CD4-positive, CD25-positive, alpha-beta regulatory T cell (primary cell): Measurements from ENCODE around the gene POLDIP2. TPM values are rescaled to one million over a fixed set of nuclear protein-coding genes. Genes with fewer than 3 reads are reported as not detected.

Source experiments
- ATAC-seq, 2 donors: fragments of 150-1000 bp; cut with Tn5 transposase; one replicate each; pipeline ENCODE4 v1.10.0; 2021; ENCODE audit warnings: low read depth in 2 of 2, moderate number of reproducible peaks in 2 of 2, moderate library complexity in 1 of 2
- DNase-seq, 3 donors: peaks; one replicate each; pipeline versions ENCODE4 v3.0.0 to v3.0.0-alpha.2; 2012 to 2022; ENCODE audit warnings: mixed read lengths in 1 of 3
- H3K27ac ChIP-seq: one replicate; pipeline ENCODE4 v1.7.0; 2013; ENCODE audit warnings: mild to moderate bottlenecking, low read length; ENCODE audit not compliant: insufficient read depth, poor library complexity, severe bottlenecking
- H3K27me3 ChIP-seq: one replicate; pipeline ENCODE4 v1.7.0; 2013; ENCODE audit warnings: low read length; ENCODE audit not compliant: control insufficient read depth, insufficient read depth
- H3K36me3 ChIP-seq: one replicate; pipeline ENCODE4 v1.7.0; 2013; ENCODE audit warnings: mild to moderate bottlenecking, low read length, moderate library complexity; ENCODE audit not compliant: control insufficient read depth, insufficient read depth
- H3K4me1 ChIP-seq: 2 replicates; pipeline ENCODE4 v1.7.0; 2013; ENCODE audit warnings: mild to moderate bottlenecking, low read length; ENCODE audit not compliant: insufficient read depth, control insufficient read depth, poor library complexity, severe bottlenecking
- H3K4me3 ChIP-seq: one replicate; pipeline ENCODE4 v1.7.0; 2013; ENCODE audit warnings: low read depth, mild to moderate bottlenecking, low read length, moderate library complexity
- H3K9me3 ChIP-seq, 2 experiments: 1 replicate in 1 of 2; 2 replicates in 1 of 2; pipeline ENCODE4 v1.7.0; 2013; ENCODE audit warnings: low read length in 2 of 2, mild to moderate bottlenecking in 1 of 2, moderate library complexity in 1 of 2; ENCODE audit not compliant: control insufficient read depth in 2 of 2
- H3K27ac Mint-ChIP-seq, 3 donors: one replicate each; pipeline ENCODE4 v1.8.0; 2020 to 2022; ENCODE audit warnings: mild to moderate bottlenecking in 3 of 3, mixed read lengths in 3 of 3, moderate library complexity in 2 of 3
- H3K27me3 Mint-ChIP-seq: one replicate; pipeline ENCODE4 v1.8.0; 2022; ENCODE audit warnings: mild to moderate bottlenecking, mixed read lengths
- H3K36me3 Mint-ChIP-seq: one replicate; pipeline ENCODE4 v1.8.0; 2020; ENCODE audit warnings: mixed read lengths
- H3K4me1 Mint-ChIP-seq, 4 donors: one replicate each; pipeline ENCODE4 v1.8.0; 2020 to 2022; ENCODE audit warnings: mixed read lengths in 4 of 4, mild to moderate bottlenecking in 1 of 4
- H3K4me3 Mint-ChIP-seq, 4 donors: one replicate each; pipeline ENCODE4 v1.8.0; 2020 to 2022; ENCODE audit warnings: mild to moderate bottlenecking in 4 of 4, mixed read lengths in 4 of 4, moderate library complexity in 3 of 4
- H3K9me3 Mint-ChIP-seq, 7 donors: one replicate each; pipeline ENCODE4 v1.8.0; 2020 to 2022; ENCODE audit warnings: mixed read lengths in 7 of 7, mild to moderate bottlenecking in 3 of 7, moderate library complexity in 2 of 7
- polyA plus RNA-seq, 4 donors: library from polyadenylated mRNA; unstranded; fragments of 300-500 nt; fragmentation: Illumina TruSeq; gene quantifications; one replicate each; pipeline ENCODE4 v1.2.3, GENCODE V29; 2021
- total RNA-seq: library from RNA; stranded (reverse); gene quantifications from one replicate; pipeline ENCODE4 v1.2.3, GENCODE V29; 2022

POLDIP2 gene
- total and polyA plus RNA-seq, 5 donors from 2014 or later, result 29.4 to 88.5 (median 74.0) TPM

DNA sequence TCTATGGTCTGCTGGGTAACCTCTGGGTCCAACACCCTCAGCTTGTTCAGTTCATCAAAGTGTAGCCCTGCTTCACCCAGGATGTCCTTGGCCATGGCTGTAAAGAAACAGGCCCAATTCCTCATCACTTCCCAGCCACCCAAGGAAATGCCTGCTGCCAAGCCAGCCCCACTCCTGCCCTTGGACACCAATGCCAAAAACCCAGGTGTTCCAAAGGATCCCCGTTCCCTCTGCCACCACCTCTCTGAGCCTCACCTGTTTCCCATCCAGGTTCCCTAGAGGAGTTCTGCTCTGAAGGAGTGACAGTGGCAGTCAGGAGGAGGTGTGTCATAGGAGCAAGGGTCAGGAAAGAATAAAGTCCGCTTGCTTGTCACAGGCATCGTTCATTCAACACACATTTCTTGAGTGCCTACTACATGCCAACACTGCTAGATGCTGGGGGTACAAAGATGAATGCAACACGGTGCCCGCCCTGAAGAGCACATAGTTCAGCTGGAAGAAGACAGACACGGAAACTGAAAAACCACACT is 25.4 kb downstream of the POLDIP2 start:
- Histone ChIP-seq H3K4me1 (peaks cover 25% of the 10 kb centered on the region), H3K9me3 (no peaks in the 10 kb centered on the region), H3K27me3 (no peaks in the 10 kb centered on the region), H3K36me3 (peaks cover 36% of the 10 kb centered on the region), H3K27ac (no peak overlapping the region), H3K4me3 (no peak overlapping the region)
- ATAC-seq, result no peak
- H3K36me3 Mint-ChIP-seq, result peaks cover 19% of the 10 kb centered on the region
- peak overlapping the region in 2 of 3 donors; percentile 3 to 60 for H3K27ac Mint-ChIP-seq
- H3K27me3 Mint-ChIP-seq, result no peaks in the 10 kb centered on the region
- peak overlapping the region in 1 of 4 donors; percentile 67 for H3K4me3 Mint-ChIP-seq
- H3K4me1 Mint-ChIP-seq, result peaks cover 4 to 37% (median 28%) of the 10 kb centered on the region in 4 donors
- no peaks in the 10 kb centered on the region for H3K9me3 Mint-ChIP-seq
- DNase-seq, result no peak

DNA sequence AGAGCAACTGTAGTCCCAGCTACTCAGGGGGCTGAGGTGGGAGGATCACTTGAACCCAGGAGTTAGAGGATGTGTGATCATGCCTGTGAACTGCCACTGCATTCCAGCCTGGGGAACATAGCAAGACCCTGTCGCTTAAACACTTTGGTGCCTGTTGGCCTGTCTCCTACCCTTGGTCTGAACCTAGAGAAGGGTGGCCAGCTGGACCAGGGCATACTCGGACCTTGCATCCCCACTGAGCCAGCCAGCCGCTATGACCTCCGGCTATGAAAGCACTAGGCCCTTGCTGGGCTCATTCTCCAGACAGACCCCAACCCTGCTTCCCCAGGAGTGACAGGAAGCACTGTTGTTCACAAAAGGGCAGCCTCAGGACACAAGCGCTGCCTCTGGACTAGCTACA is 26.7 kb downstream of the POLDIP2 start:
- DNase-seq (no peak), ATAC-seq (no peak)
- peaks cover 23% of the 10 kb centered on the region for H3K36me3 Mint-ChIP-seq
- H3K27me3 Mint-ChIP-seq, result no peaks in the 10 kb centered on the region
- H3K27ac ChIP-seq, result no peak overlapping the region
- H3K4me3 Mint-ChIP-seq, result peak overlapping the region in 2 of 4 donors; percentile 47 to 64
- no peak overlapping the region for H3K4me3 ChIP-seq
- peaks cover 4 to 26% (median 18%) of the 10 kb centered on the region in 4 donors for H3K4me1 Mint-ChIP-seq
- peak overlapping the region in 1 of 3 donors; percentile 20 for H3K27ac Mint-ChIP-seq
- no peaks in the 10 kb centered on the region for H3K27me3 ChIP-seq
- H3K9me3 Mint-ChIP-seq, result no peaks in the 10 kb centered on the region
- H3K9me3 ChIP-seq, result no peaks in the 10 kb centered on the region
- peaks cover 12% of the 10 kb centered on the region for H3K4me1 ChIP-seq
- peaks cover 36% of the 10 kb centered on the region for H3K36me3 ChIP-seq

DNA sequence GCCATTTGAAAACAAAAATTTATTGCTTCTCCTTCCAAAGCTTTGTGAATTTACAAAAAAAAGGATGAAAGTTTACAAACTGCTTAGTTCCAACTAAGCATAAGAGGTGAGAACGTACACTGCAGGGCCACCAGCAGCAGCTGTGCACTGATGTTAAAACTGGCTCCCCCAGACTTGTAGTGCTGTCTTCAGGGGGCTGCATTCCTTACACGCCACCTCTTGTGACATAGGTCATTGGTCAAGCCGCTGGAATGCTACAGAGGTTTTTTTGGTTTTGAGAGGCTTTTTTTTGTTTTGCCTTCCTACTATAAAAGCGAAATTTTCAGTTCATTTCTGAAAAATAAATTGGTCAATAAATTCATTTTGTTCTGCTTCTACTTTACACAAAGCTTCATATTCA is 29.0 kb downstream of the POLDIP2 start:
- Mint-ChIP-seq H3K27me3 (no peaks in the 10 kb centered on the region), H3K36me3 (peaks cover 23% of the 10 kb centered on the region), H3K9me3 (no peaks in the 10 kb centered on the region), H3K4me3 (no peak overlapping the region), H3K4me1 (peaks cover 0 to 6% (median 1%) of the 10 kb centered on the region in 4 donors), H3K27ac (peak overlapping the region in 1 of 3 donors; percentile 15)
- no peak for ATAC-seq
- H3K27ac ChIP-seq, result no peak overlapping the region
- H3K4me3 ChIP-seq, result no peak overlapping the region
- DNase-seq, result no peak
- no peaks in the 10 kb centered on the region for H3K9me3 ChIP-seq
- H3K36me3 ChIP-seq, result peaks cover 36% of the 10 kb centered on the region
- H3K4me1 ChIP-seq, result no peaks in the 10 kb centered on the region
- no peaks in the 10 kb centered on the region for H3K27me3 ChIP-seq

DNA sequence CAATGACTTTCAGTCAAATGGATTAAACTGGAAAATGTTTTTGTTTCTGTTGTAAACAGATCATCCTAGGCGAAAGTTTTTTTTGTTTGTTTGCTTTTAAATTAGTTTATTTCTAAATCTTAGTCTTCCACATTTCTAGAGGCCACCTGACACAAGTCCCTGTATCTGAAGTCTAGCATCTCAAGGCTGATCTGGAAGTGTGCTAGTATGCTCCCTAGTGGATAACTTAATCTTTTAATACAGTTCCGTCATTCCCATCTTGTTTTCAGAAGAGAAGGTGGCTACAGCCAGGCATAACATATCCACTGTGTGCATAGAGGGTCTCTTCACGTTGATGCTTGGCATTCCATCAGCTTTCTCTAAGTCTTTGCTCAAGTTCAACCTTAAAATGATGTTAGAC is 29.6 kb downstream of the POLDIP2 start:
- H3K27me3 ChIP-seq, result no peaks in the 10 kb centered on the region
- Mint-ChIP-seq H3K27ac (no peak overlapping the region), H3K4me3 (no peak overlapping the region), H3K9me3 (no peaks in the 10 kb centered on the region), H3K27me3 (no peaks in the 10 kb centered on the region), H3K36me3 (peaks cover 23% of the 10 kb centered on the region), H3K4me1 (peaks cover 0 to 6% (median 2%) of the 10 kb centered on the region in 4 donors)
- no peaks in the 10 kb centered on the region for H3K4me1 ChIP-seq
- no peaks in the 10 kb centered on the region for H3K9me3 ChIP-seq
- no peak overlapping the region for H3K27ac ChIP-seq
- DNase-seq (no peak), ATAC-seq (no peak)
- H3K4me3 ChIP-seq, result no peak overlapping the region
- peaks cover 36% of the 10 kb centered on the region for H3K36me3 ChIP-seq

DNA sequence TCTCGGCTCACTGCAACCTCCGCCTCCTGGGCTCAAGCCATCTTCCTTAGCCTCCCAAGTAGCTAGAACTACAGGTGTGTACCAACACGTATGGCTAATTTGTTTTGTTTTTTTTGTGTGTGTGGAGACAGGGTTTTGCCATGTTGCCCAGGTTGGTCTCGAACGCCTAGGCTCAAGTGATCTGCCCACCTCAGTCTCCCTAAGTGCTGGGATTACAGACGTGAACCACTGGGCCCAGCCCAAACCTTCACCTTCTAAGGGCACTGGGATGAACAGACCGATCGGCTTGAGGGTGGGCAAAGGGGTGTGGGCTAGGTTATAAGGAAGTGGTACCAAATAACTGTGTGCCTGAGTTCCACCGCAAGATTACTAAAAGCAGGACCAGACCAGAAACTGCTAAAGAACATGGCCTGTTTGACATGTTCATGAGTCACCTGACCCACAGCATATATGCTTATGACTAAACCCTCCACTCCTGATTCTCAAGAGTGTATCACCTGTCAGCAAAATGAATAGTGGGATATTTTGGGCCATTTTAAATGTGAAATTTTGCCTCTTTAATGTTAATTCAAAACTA is 30.2 kb downstream of the POLDIP2 start:
- H3K27ac Mint-ChIP-seq, result no peak overlapping the region
- no peak overlapping the region for H3K4me3 ChIP-seq
- H3K4me1 Mint-ChIP-seq, result peaks cover 0 to 4% (median 2%) of the 10 kb centered on the region in 4 donors
- H3K4me3 Mint-ChIP-seq, result peak overlapping the region in 1 of 4 donors; percentile 13
- ATAC-seq (peak in 1 of 2 donors; percentile 12), DNase-seq (peak in 1 of 3 donors; percentile 31)
- no peak overlapping the region for H3K27ac ChIP-seq
- H3K9me3 Mint-ChIP-seq, result no peaks in the 10 kb centered on the region
- no peaks in the 10 kb centered on the region for H3K27me3 Mint-ChIP-seq
- peaks cover 36% of the 10 kb centered on the region for H3K36me3 ChIP-seq
- no peaks in the 10 kb centered on the region for H3K9me3 ChIP-seq
- H3K4me1 ChIP-seq, result no peaks in the 10 kb centered on the region
- H3K36me3 Mint-ChIP-seq, result peaks cover 20% of the 10 kb centered on the region
- H3K27me3 ChIP-seq, result no peaks in the 10 kb centered on the region

- Mint-ChIP-seq H3K27ac (no peak overlapping the region), H3K27me3 (no peaks in the 10 kb centered on the region), H3K36me3 (peaks cover 19% of the 10 kb centered on the region), H3K9me3 (no peaks in the 10 kb centered on the region), H3K4me1 (peaks cover 0 to 7% (median under 1%) of the 10 kb centered on the region in 4 donors), H3K4me3 (peak overlapping the region in 1 of 4 donors; percentile 13)
- Histone ChIP-seq H3K36me3 (peaks cover 30% of the 10 kb centered on the region), H3K4me1 (no peaks in the 10 kb centered on the region), H3K4me3 (no peak overlapping the region), H3K9me3 (no peaks in the 10 kb centered on the region), H3K27me3 (no peaks in the 10 kb centered on the region), H3K27ac (no peak overlapping the region)
- ATAC-seq, result no peak
- DNase-seq, result no peak
These were observed 31.2 kb downstream of the POLDIP2 start for GRCh38 chr17:28326114-28326513.

GRCh38 chr17:28325211-28325610 is 32.1 kb downstream of the POLDIP2 start:
- Mint-ChIP-seq H3K9me3 (no peaks in the 10 kb centered on the region), H3K4me3 (peak overlapping the region in 1 of 4 donors; percentile 43), H3K27me3 (no peaks in the 10 kb centered on the region), H3K36me3 (peaks cover 19% of the 10 kb centered on the region), H3K4me1 (peaks cover 0 to 14% (median 8%) of the 10 kb centered on the region in 4 donors), H3K27ac (no peak overlapping the region)
- Histone ChIP-seq H3K36me3 (peaks cover 21% of the 10 kb centered on the region), H3K4me1 (peaks cover 2% of the 10 kb centered on the region), H3K27ac (no peak overlapping the region), H3K27me3 (no peaks in the 10 kb centered on the region), H3K4me3 (no peak overlapping the region), H3K9me3 (no peaks in the 10 kb centered on the region)
- ATAC-seq (no peak), DNase-seq (no peak)

- no peak for DNase-seq
These were observed 32.5 kb downstream of the POLDIP2 start for GRCh38 chr17:28324781-28325180.

More at GRCh38 chr17:28324781-28325180, 32.5 kb downstream of the POLDIP2 start:
- H3K9me3 ChIP-seq, result no peaks in the 10 kb centered on the region
- no peaks in the 10 kb centered on the region for H3K27me3 ChIP-seq
- no peak for ATAC-seq
- Mint-ChIP-seq H3K27ac (no peak overlapping the region), H3K36me3 (peaks cover 19% of the 10 kb centered on the region), H3K27me3 (no peaks in the 10 kb centered on the region), H3K9me3 (no peaks in the 10 kb centered on the region), H3K4me1 (peaks cover 4 to 14% (median 12%) of the 10 kb centered on the region in 4 donors), H3K4me3 (no peak overlapping the region)
- H3K4me1 ChIP-seq, result peaks cover 6% of the 10 kb centered on the region
- no peak overlapping the region for H3K27ac ChIP-seq
- peaks cover 21% of the 10 kb centered on the region for H3K36me3 ChIP-seq
- no peak overlapping the region for H3K4me3 ChIP-seq
